HCT116 (cell line): ENCODE measurements around the gene KIAA0930. TPM values are rescaled to one million over a fixed set of nuclear protein-coding genes. Genes with fewer than 3 reads are reported as not detected.

Experiments
- ATAC-seq: fragments of 200-7000 bp; cut with Tn5 transposase; 2 replicates; pipeline ENCODE4 v1.9.1; 2020; ENCODE audit warnings: mild to moderate bottlenecking, moderate library complexity
- BruUV-seq: library from RNA; stranded (reverse); fragments of 400-500 nt; replicated peaks from 2 replicates; lab custom pipeline; 2021; lab: Mats Ljungman, UMichigan
- CTCF ChIA-PET: fragments of 300-600 bp; sonication (Branson Sonifier 250); formaldehyde crosslinking; loops from one replicate; lab custom pipeline; 2021; ENCODE audit warnings: antibody characterized with exemption; lab: Charles Lee
- POLR2A ChIA-PET: fragments of 300-600, 350-600 bp; sonication (Branson Sonifier 250); formaldehyde crosslinking; loops from one replicate; lab custom pipeline; 2021; ENCODE audit warnings: antibody characterized with exemption; lab: Charles Lee
- RAD21 ChIA-PET, 2 experiments: fragments of 300-600 bp; sonication (Branson Sonifier 250); formaldehyde crosslinking; loops; one replicate each; lab custom pipeline; 2023; ENCODE audit warnings: low total read pairs in 2 of 2; ENCODE audit not compliant: uncharacterized antibody in 2 of 2, unreplicated experiment in 2 of 2, low non-redundant PET in 1 of 2; lab: Charles Lee
- DNase-seq: peaks from one replicate; pipeline ENCODE4 v3.0.0-alpha.2; 2010; ENCODE audit warnings: low read depth, low spot score
- H2AFZ ChIP-seq: fragments of 200-600 bp; shearing (Covaris generic), sonication (generic); 2 replicates; pipeline ENCODE4 v1.6.1; 2017; ENCODE audit warnings: low read depth, mixed run types, mixed read lengths, antibody characterized with exemption, low read length; ENCODE audit not compliant: poor library complexity, severe bottlenecking
- H3K27ac ChIP-seq: 2 replicates; pipeline ENCODE4 v1.5.1; 2012; ENCODE audit warnings: low read depth, low read length
- H3K27me3 ChIP-seq: fragments of 200-600 bp; sonication (generic); 2 replicates; pipeline ENCODE4 v1.6.1; 2016; ENCODE audit warnings: mixed run types, low read length, mixed read lengths; ENCODE audit not compliant: insufficient read depth
- H3K36me3 ChIP-seq, 2 experiments: fragments of 200-500 bp in 1 of 2; fragments of 200-600 bp in 1 of 2; sonication (Bioruptor generic) in 1 of 2; sonication (generic) in 1 of 2; 2 replicates each; pipeline versions ENCODE4 v1.5.1 to v1.6.1; 2014 to 2016; ENCODE audit warnings: low read length in 2 of 2, inconsistent platforms in 1 of 2, mixed read lengths in 1 of 2, mixed run types in 1 of 2; ENCODE audit not compliant: insufficient read depth in 2 of 2, control insufficient read depth in 1 of 2
- H3K4me1 ChIP-seq, 2 experiments: fragments of 200-600 bp in 1 of 2; sonication (generic) in 1 of 2; 2 replicates each; pipeline versions ENCODE4 v1.5.1 to v1.6.1; 2012 to 2017; ENCODE audit warnings: low read length in 2 of 2, inconsistent platforms in 1 of 2, mild to moderate bottlenecking in 1 of 2, mixed read lengths in 1 of 2, mixed run types in 1 of 2, moderate library complexity in 1 of 2; ENCODE audit not compliant: insufficient read depth in 2 of 2, control insufficient read depth in 1 of 2
- H3K4me2 ChIP-seq: fragments of 200-600 bp; sonication (generic); 2 replicates; pipeline ENCODE4 v1.6.1; 2017; ENCODE audit warnings: mixed run types, low read length, mixed read lengths
- H3K4me3 ChIP-seq, 2 experiments: fragments of 200-600 bp in 1 of 2; sonication (generic) in 1 of 2; replicated peaks in 1 of 2; 2 replicates each; pipeline ENCODE4 v1.5.1; 2011 to 2016; ENCODE audit warnings: low read length in 2 of 2, control low read depth in 1 of 2, low read depth in 1 of 2, mild to moderate bottlenecking in 1 of 2, mixed read lengths in 1 of 2, mixed run types in 1 of 2
- H3K79me2 ChIP-seq: fragments of 200-600 bp; sonication (generic); 2 replicates; pipeline ENCODE4 v1.6.1; 2017; ENCODE audit warnings: mild to moderate bottlenecking, mixed run types, low read length, moderate library complexity, mixed read lengths; ENCODE audit not compliant: insufficient read depth
- H3K9ac ChIP-seq: fragments of 200-600 bp; sonication (generic); 2 replicates; pipeline ENCODE4 v1.6.1; 2016; ENCODE audit warnings: low read length, mixed read lengths
- H3K9me2 ChIP-seq: fragments of 200-600 bp; sonication (generic), shearing (Covaris generic); 2 replicates; pipeline ENCODE4 v1.6.1; 2017; ENCODE audit warnings: mixed run types, mild to moderate bottlenecking, moderate library complexity; ENCODE audit not compliant: insufficient read depth
- H3K9me3 ChIP-seq, 2 experiments: fragments of 200-500 bp in 1 of 2; fragments of 200-600 bp in 1 of 2; sonication (Bioruptor generic) in 1 of 2; sonication (generic) in 1 of 2; 2 replicates each; pipeline ENCODE4 v1.6.1; 2014 to 2017; ENCODE audit warnings: low read length in 2 of 2, mixed read lengths in 2 of 2, inconsistent platforms in 1 of 2, low read depth in 1 of 2, mild to moderate bottlenecking in 1 of 2, mixed run types in 1 of 2, moderate library complexity in 1 of 2; ENCODE audit not compliant: control insufficient read depth in 1 of 2, insufficient read depth in 1 of 2
- H4K20me1 ChIP-seq: fragments of 200-600 bp; sonication (generic), shearing (Covaris generic); 2 replicates; pipeline ENCODE4 v1.6.1; 2017; ENCODE audit warnings: mixed run types, mild to moderate bottlenecking, moderate library complexity; ENCODE audit not compliant: insufficient read depth
- CBX3 ChIP-seq: IDR thresholded peaks from 2 replicates; pipeline ENCODE4 v1.6.1; 2012; ENCODE audit warnings: low read depth
- EZH2phosphoT487 ChIP-seq: fragments of 200-600 bp; IDR thresholded peaks from 2 replicates; pipeline ENCODE4 v1.6.1; 2018; ENCODE audit warnings: antibody characterized with exemption, borderline replicate concordance
- JUND ChIP-seq: IDR thresholded peaks from 2 replicates; pipeline ENCODE4 v1.6.1; 2012
- SRF ChIP-seq: IDR thresholded peaks from 2 replicates; pipeline ENCODE4 v1.6.1; 2012; ENCODE audit warnings: low read depth
- YY1 ChIP-seq: IDR thresholded peaks from 2 replicates; pipeline ENCODE4 v1.6.1; 2011; ENCODE audit warnings: low read length, low read depth, moderate library complexity, mild to moderate bottlenecking; ENCODE audit not compliant: insufficient replicate concordance; ENCODE audit errors: extremely low read depth
- ZBTB33 ChIP-seq: IDR thresholded peaks from 2 replicates; pipeline ENCODE4 v1.6.1; 2011; ENCODE audit warnings: mild to moderate bottlenecking, low read length, moderate library complexity; ENCODE audit not compliant: insufficient replicate concordance; ENCODE audit errors: extremely low read depth
- ZFX ChIP-seq: fragments of 450-650 bp; IDR thresholded peaks from 2 replicates; pipeline ENCODE4 v1.6.1; 2017
- intact Hi-C: fragments of 100-400 bp; cut with micrococcal nuclease; formaldehyde crosslinking; loops from 2 replicates; pipeline ENCODE4 v1.10.0; 2022
- total RNA-seq: library from RNA; stranded (reverse); gene quantifications from one replicate; pipeline ENCODE4 v1.2.1, GENCODE V29; 2021; ENCODE audit not compliant: unreplicated experiment
- TF ChIP-seq, protein P1 (sequence below): IDR thresholded peaks from 2 replicates; pipeline ENCODE4 v1.6.1; 2012

KIAA0930 gene
- total RNA-seq, 1 experiment from 2014 or later, result 60.9 TPM

DNA sequence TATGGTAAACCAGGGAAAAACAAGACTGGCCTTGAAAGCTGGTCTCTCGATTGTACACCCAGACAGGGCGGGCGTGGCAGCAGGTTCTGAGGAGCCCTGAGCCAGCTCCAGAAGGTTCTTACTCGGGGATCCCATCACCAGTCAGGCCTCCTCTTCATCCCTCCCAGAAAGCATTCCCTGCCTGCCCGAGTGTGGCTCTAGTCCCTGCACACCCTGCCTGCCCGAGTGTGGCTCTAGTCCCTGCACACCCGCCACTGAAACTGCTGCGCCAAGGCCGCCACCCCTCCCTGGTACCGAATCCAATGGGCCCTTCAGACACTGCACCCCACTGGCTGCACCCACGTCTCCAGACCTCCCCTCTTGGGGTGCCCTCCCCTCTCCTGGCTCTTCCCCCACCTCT is 30.1 kb downstream of the KIAA0930 start (continued):
- no peak for TF ChIP-seq ZBTB33
- no peak for TF ChIP-seq SRF
- no peak for TF ChIP-seq EZH2phosphoT487
- no peak for TF ChIP-seq YY1
- TF ChIP-seq ZFX, result no peak
- TF ChIP-seq CBX3, result no peak

- TF ChIP-seq EZH2phosphoT487 (no peak), JUND (no peak)
- TF ChIP-seq, protein P1, sequence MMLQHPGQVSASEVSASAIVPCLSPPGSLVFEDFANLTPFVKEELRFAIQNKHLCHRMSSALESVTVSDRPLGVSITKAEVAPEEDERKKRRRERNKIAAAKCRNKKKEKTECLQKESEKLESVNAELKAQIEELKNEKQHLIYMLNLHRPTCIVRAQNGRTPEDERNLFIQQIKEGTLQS, result no peak
- ChIA-PET CTCF (no interaction called here), POLR2A (no interaction called here), RAD21 (no interaction called here)
- BruUV-seq, result no TSS peak
- H3K4me2 ChIP-seq, result no peak overlapping the region
- ATAC-seq (no peak), DNase-seq (no peak)
- H3K9me3 ChIP-seq, result no peaks in the 10 kb centered on the region
- no peak overlapping the region for H2AFZ ChIP-seq
- H3K9me2 ChIP-seq, result no peaks in the 10 kb centered on the region
- H3K27me3 ChIP-seq, result no peaks in the 10 kb centered on the region
- H3K4me3 ChIP-seq, result no peak overlapping the region
- no peaks in the 10 kb centered on the region for H3K4me1 ChIP-seq
- H4K20me1 ChIP-seq, result no peaks in the 10 kb centered on the region
- peaks cover 0 to 3% of the 10 kb centered on the region in 2 experiments; a peak in 1 of 4 replicates for H3K36me3 ChIP-seq
- H3K27ac ChIP-seq, result no peak overlapping the region
- no peak overlapping the region for H3K9ac ChIP-seq
- peaks cover 7% of the 10 kb centered on the region; the same call in 1 of the 2 replicates for H3K79me2 ChIP-seq
- intact Hi-C loops, result no loop called here
Observed at GRCh38 chr22:45210174-45210573, 30.5 kb downstream of the KIAA0930 start.
